Hepatocyte (in vitro differentiated cells): ENCODE data around the gene PALLD.

ENCODE experiments used
- EZH2 ChIP-seq: fragments of 200-600 bp; sonication (generic); IDR thresholded peaks from 2 replicates; pipeline ENCODE4 v1.6.1; 2016; ENCODE audit warnings: antibody characterized with exemption, mild to moderate bottlenecking, borderline replicate concordance
- TF ChIP-seq, protein P1 (sequence below): fragments of 200-600 bp; sonication (generic); IDR thresholded peaks from 2 replicates; pipeline ENCODE4 v1.5.1; 2016; ENCODE audit warnings: antibody characterized with exemption, mild to moderate bottlenecking; ENCODE audit not compliant: poor library complexity

GRCh38 chr4:168857546-168858314 lies 360.9 kb downstream of the PALLD start:
- TF ChIP-seq, protein P1, sequence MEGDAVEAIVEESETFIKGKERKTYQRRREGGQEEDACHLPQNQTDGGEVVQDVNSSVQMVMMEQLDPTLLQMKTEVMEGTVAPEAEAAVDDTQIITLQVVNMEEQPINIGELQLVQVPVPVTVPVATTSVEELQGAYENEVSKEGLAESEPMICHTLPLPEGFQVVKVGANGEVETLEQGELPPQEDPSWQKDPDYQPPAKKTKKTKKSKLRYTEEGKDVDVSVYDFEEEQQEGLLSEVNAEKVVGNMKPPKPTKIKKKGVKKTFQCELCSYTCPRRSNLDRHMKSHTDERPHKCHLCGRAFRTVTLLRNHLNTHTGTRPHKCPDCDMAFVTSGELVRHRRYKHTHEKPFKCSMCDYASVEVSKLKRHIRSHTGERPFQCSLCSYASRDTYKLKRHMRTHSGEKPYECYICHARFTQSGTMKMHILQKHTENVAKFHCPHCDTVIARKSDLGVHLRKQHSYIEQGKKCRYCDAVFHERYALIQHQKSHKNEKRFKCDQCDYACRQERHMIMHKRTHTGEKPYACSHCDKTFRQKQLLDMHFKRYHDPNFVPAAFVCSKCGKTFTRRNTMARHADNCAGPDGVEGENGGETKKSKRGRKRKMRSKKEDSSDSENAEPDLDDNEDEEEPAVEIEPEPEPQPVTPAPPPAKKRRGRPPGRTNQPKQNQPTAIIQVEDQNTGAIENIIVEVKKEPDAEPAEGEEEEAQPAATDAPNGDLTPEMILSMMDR: no peak
- no peak for TF ChIP-seq EZH2
